ENCODE measurements around the gene EFCAB6. TPM values are rescaled to one million over a fixed set of nuclear protein-coding genes. Genes with fewer than 3 reads are reported as not detected.

The EFCAB6 gene
- total and polyA plus RNA-seq, 10 of the 15 experiments (the other 5 are each of a cell fraction or from before 2014, with no cell fraction given) = 0.05 to 0.42 (median 0.19) TPM

DNA sequence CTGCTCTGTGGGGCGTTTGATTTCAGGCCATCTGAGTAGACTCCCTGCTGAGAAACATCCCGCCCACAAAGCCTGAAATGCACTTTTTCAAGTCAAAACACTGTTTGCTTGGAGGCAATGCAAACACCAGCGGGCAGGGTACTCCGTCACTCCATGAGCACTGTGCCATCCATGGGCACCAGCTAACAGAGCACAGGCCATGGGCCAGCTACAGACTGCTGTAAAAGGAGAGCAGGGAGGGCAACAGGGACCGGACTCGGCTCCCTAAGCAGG lies 16.6 kb upstream of the EFCAB6 start:
- no peaks in the 10 kb centered on the region for H3K36me3 ChIP-seq (ENCODE audit: control insufficient read depth in 2 of 2, insufficient read depth in 2 of 2, low read length in 1 of 2)
- H3K4me3 ChIP-seq = no peak overlapping the region
- no peak for DNase-seq (ENCODE audit: low read depth, low spot score)
- no peak overlapping the region for H3K9ac ChIP-seq (ENCODE audit: control insufficient read depth, insufficient read depth, low read length)
- SMC1A ChIA-PET (ENCODE audit: uncharacterized antibody, unreplicated experiment) = no interaction called here
- TF ChIP-seq PAX5 (IDR thresholded peaks at IDR 0.05; ENCODE audit: borderline replicate concordance, low read depth, low read length) = no peak
- no peak for TF ChIP-seq TCF12 (IDR thresholded peaks at IDR 0.05; ENCODE audit: low read depth, low read length)
- no peak for TF ChIP-seq TARDBP (IDR thresholded peaks at IDR 0.05; ENCODE audit: borderline replicate concordance)
- TF ChIP-seq, protein P1, sequence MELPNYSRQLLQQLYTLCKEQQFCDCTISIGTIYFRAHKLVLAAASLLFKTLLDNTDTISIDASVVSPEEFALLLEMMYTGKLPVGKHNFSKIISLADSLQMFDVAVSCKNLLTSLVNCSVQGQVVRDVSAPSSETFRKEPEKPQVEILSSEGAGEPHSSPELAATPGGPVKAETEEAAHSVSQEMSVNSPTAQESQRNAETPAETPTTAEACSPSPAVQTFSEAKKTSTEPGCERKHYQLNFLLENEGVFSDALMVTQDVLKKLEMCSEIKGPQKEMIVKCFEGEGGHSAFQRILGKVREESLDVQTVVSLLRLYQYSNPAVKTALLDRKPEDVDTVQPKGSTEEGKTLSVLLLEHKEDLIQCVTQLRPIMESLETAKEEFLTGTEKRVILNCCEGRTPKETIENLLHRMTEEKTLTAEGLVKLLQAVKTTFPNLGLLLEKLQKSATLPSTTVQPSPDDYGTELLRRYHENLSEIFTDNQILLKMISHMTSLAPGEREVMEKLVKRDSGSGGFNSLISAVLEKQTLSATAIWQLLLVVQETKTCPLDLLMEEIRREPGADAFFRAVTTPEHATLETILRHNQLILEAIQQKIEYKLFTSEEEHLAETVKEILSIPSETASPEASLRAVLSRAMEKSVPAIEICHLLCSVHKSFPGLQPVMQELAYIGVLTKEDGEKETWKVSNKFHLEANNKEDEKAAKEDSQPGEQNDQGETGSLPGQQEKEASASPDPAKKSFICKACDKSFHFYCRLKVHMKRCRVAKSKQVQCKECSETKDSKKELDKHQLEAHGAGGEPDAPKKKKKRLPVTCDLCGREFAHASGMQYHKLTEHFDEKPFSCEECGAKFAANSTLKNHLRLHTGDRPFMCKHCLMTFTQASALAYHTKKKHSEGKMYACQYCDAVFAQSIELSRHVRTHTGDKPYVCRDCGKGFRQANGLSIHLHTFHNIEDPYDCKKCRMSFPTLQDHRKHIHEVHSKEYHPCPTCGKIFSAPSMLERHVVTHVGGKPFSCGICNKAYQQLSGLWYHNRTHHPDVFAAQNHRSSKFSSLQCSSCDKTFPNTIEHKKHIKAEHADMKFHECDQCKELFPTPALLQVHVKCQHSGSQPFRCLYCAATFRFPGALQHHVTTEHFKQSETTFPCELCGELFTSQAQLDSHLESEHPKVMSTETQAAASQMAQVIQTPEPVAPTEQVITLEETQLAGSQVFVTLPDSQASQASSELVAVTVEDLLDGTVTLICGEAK (IDR thresholded peaks at IDR 0.05; ENCODE audit: borderline replicate concordance) = no peak
- no peak for TF ChIP-seq MXI1 (IDR thresholded peaks at IDR 0.05; ENCODE audit: low read depth, low read length)
- TF ChIP-seq SP1 (IDR thresholded peaks at IDR 0.05; ENCODE audit: low read depth, low read length) = no peak
- TF ChIP-seq HDAC6 (IDR thresholded peaks at IDR 0.05; ENCODE audit: unreplicated experiment) = no peak
- TF ChIP-seq IKZF2 (IDR thresholded peaks at IDR 0.05) = no peak
- no peak for TF ChIP-seq RAD21 (IDR thresholded peaks at IDR 0.05; ENCODE audit: insufficient read depth, low read depth, low read length)
- TF ChIP-seq CBFB (IDR thresholded peaks at IDR 0.05; ENCODE audit: low read depth) = no peak
- no peak for TF ChIP-seq EGR1 (IDR thresholded peaks at IDR 0.05; ENCODE audit: borderline replicate concordance in 1 of 2, low read depth in 2 of 2, low read length in 2 of 2)
- TF ChIP-seq SRF (IDR thresholded peaks at IDR 0.05; ENCODE audit: low read depth in 2 of 2, low read length in 2 of 2) = no peak
- no peak for TF ChIP-seq BACH1 (IDR thresholded peaks at IDR 0.05; ENCODE audit: borderline replicate concordance)
- no peak for TF ChIP-seq NR2C1 (IDR thresholded peaks at IDR 0.05)
- TF ChIP-seq, protein P2, sequence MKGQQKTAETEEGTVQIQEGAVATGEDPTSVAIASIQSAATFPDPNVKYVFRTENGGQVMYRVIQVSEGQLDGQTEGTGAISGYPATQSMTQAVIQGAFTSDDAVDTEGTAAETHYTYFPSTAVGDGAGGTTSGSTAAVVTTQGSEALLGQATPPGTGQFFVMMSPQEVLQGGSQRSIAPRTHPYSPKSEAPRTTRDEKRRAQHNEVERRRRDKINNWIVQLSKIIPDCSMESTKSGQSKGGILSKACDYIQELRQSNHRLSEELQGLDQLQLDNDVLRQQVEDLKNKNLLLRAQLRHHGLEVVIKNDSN (IDR thresholded peaks at IDR 0.05; ENCODE audit: borderline replicate concordance, extremely low read length, insufficient read depth, low read depth, low read length) = no peak
- no peak for TF ChIP-seq STAT1 (conservative IDR thresholded peaks at IDR 0.05)
- TF ChIP-seq, protein P3, sequence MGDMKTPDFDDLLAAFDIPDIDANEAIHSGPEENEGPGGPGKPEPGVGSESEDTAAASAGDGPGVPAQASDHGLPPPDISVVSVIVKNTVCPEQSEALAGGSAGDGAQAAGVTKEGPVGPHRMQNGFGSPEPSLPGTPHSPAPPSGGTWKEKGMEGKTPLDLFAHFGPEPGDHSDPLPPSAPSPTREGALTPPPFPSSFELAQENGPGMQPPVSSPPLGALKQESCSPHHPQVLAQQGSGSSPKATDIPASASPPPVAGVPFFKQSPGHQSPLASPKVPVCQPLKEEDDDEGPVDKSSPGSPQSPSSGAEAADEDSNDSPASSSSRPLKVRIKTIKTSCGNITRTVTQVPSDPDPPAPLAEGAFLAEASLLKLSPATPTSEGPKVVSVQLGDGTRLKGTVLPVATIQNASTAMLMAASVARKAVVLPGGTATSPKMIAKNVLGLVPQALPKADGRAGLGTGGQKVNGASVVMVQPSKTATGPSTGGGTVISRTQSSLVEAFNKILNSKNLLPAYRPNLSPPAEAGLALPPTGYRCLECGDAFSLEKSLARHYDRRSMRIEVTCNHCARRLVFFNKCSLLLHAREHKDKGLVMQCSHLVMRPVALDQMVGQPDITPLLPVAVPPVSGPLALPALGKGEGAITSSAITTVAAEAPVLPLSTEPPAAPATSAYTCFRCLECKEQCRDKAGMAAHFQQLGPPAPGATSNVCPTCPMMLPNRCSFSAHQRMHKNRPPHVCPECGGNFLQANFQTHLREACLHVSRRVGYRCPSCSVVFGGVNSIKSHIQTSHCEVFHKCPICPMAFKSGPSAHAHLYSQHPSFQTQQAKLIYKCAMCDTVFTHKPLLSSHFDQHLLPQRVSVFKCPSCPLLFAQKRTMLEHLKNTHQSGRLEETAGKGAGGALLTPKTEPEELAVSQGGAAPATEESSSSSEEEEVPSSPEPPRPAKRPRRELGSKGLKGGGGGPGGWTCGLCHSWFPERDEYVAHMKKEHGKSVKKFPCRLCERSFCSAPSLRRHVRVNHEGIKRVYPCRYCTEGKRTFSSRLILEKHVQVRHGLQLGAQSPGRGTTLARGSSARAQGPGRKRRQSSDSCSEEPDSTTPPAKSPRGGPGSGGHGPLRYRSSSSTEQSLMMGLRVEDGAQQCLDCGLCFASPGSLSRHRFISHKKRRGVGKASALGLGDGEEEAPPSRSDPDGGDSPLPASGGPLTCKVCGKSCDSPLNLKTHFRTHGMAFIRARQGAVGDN (IDR thresholded peaks at IDR 0.05) = no peak
- no peak for TF ChIP-seq DPF2 (IDR thresholded peaks at IDR 0.05)
- H3K27me3 ChIP-seq (replicated peaks in 1 of 2; ENCODE audit: control insufficient read depth in 2 of 2, insufficient read depth in 2 of 2, low read length in 1 of 2) = no peaks in the 10 kb centered on the region; a peak in 1 of 4 replicates
- H3K9me3 ChIP-seq (replicated peaks; ENCODE audit: control insufficient read depth, insufficient read depth, low read length) = no peaks in the 10 kb centered on the region
- intact Hi-C loops (cut with micrococcal nuclease; ENCODE audit: unreplicated experiment) = loop anchor here (5.0 kb wide), 1 partner anchor 76 kb away; no protein-coding TSS in a partner anchor
- H3K4me1 ChIP-seq (ENCODE audit: control insufficient read depth, insufficient read depth, low read length) = no peaks in the 10 kb centered on the region
- BruUV-seq (replicated peaks) = no TSS peak
- RAD21 ChIA-PET (ENCODE audit: unreplicated experiment) = no interaction called here
- ATAC-seq = no peak
- H4K20me1 ChIP-seq (ENCODE audit: control insufficient read depth, insufficient read depth) = no peaks in the 10 kb centered on the region
- H2AFZ ChIP-seq (ENCODE audit: control insufficient read depth, low read depth, low read length) = no peak overlapping the region
- POLR2A ChIA-PET = no interaction called here
- no peak overlapping the region for H3K27ac ChIP-seq (ENCODE audit: control insufficient read depth, insufficient read depth)
- 34% methylated on average over 6 of the region's 6 CpGs for WGBS (ENCODE audit: insufficient coverage, insufficient replicate concordance, low lambda C conversion rate, missing lambda C conversion rate)
- H3K79me2 ChIP-seq (ENCODE audit: control insufficient read depth, insufficient read depth, low read length) = no peaks in the 10 kb centered on the region
- FAIRE-seq = no peak
- CTCF ChIA-PET = no interaction called here
- in situ Hi-C loops (cut with MboI) = loop anchor here (10.0 kb wide), 1 partner anchor 434 kb away; no protein-coding TSS in a partner anchor
- no peak overlapping the region for H3K4me2 ChIP-seq (ENCODE audit: control insufficient read depth, insufficient read depth)

All from GM12878 (cell line).